Measurements from ENCODE around the gene MTNR1A.

Gene MTNR1A

GRCh38 chr4:186485561-186486062 lies 69.8 kb downstream of the MTNR1A start:
- no peak for DNase-seq

GRCh38 chr4:186485150-186485549 lies 70.2 kb downstream of the MTNR1A start:
- DNase-seq, result no peak

- no peak for DNase-seq
Measured at GRCh38 chr4:186483656-186484055, 71.7 kb downstream of the MTNR1A start.

All from NCI-H2107 (cell line).